Measurements from ENCODE around the gene TEX51.

The TEX51 gene

GRCh38 chr2:126876631-126877030 lies 22.1 kb upstream of the TEX51 start:
- no peaks in the 10 kb centered on the region for H3K9me3 ChIP-seq (ENCODE audit: control insufficient read depth, low read length)
- no peak overlapping the region for H3K4me3 ChIP-seq (ENCODE audit: insufficient read depth, low read depth, low read length, poor library complexity, severe bottlenecking)
- no peaks in the 10 kb centered on the region for H3K27me3 ChIP-seq (replicated peaks; ENCODE audit: control insufficient read depth, insufficient read depth, low read length, poor library complexity, severe bottlenecking)
- H3K36me3 ChIP-seq (ENCODE audit: control insufficient read depth, insufficient read depth, low read length): no peaks in the 10 kb centered on the region
- DNase-seq: no peak
- no peak overlapping the region for H3K27ac ChIP-seq (ENCODE audit: insufficient read depth, low read length, poor library complexity, severe bottlenecking)
- no peaks in the 10 kb centered on the region for H3K4me1 ChIP-seq (ENCODE audit: control insufficient read depth, insufficient read depth, low read length, poor library complexity, severe bottlenecking)

GRCh38 chr2:126877041-126877440 lies 21.6 kb upstream of the TEX51 start:
- no peak overlapping the region for H3K4me3 ChIP-seq (ENCODE audit: insufficient read depth, low read depth, low read length, poor library complexity, severe bottlenecking)
- no peaks in the 10 kb centered on the region for H3K36me3 ChIP-seq (ENCODE audit: control insufficient read depth, insufficient read depth, low read length)
- H3K4me1 ChIP-seq (ENCODE audit: control insufficient read depth, insufficient read depth, low read length, poor library complexity, severe bottlenecking): no peaks in the 10 kb centered on the region
- no peaks in the 10 kb centered on the region for H3K27me3 ChIP-seq (replicated peaks; ENCODE audit: control insufficient read depth, insufficient read depth, low read length, poor library complexity, severe bottlenecking)
- H3K27ac ChIP-seq (ENCODE audit: insufficient read depth, low read length, poor library complexity, severe bottlenecking): no peak overlapping the region
- H3K9me3 ChIP-seq (ENCODE audit: control insufficient read depth, low read length): no peaks in the 10 kb centered on the region
- DNase-seq: no peak

- H3K4me3 ChIP-seq (ENCODE audit: insufficient read depth, low read depth, low read length, poor library complexity, severe bottlenecking): no peak overlapping the region
- no peaks in the 10 kb centered on the region for H3K9me3 ChIP-seq (ENCODE audit: control insufficient read depth, low read length)
- H3K27ac ChIP-seq (ENCODE audit: insufficient read depth, low read length, poor library complexity, severe bottlenecking): no peak overlapping the region
- H3K36me3 ChIP-seq (ENCODE audit: control insufficient read depth, insufficient read depth, low read length): no peaks in the 10 kb centered on the region
- DNase-seq: no peak
- no peaks in the 10 kb centered on the region for H3K27me3 ChIP-seq (replicated peaks; ENCODE audit: control insufficient read depth, insufficient read depth, low read length, poor library complexity, severe bottlenecking)
- no peaks in the 10 kb centered on the region for H3K4me1 ChIP-seq (ENCODE audit: control insufficient read depth, insufficient read depth, low read length, poor library complexity, severe bottlenecking)
These were observed 20.7 kb upstream of the TEX51 start for GRCh38 chr2:126877861-126878565.

GRCh38 chr2:126878601-126879000 lies 20.1 kb upstream of the TEX51 start:
- H3K4me1 ChIP-seq (ENCODE audit: control insufficient read depth, insufficient read depth, low read length, poor library complexity, severe bottlenecking): no peaks in the 10 kb centered on the region
- no peak overlapping the region for H3K4me3 ChIP-seq (ENCODE audit: insufficient read depth, low read depth, low read length, poor library complexity, severe bottlenecking)
- H3K27ac ChIP-seq (ENCODE audit: insufficient read depth, low read length, poor library complexity, severe bottlenecking): no peak overlapping the region
- H3K9me3 ChIP-seq (ENCODE audit: control insufficient read depth, low read length): no peaks in the 10 kb centered on the region
- no peaks in the 10 kb centered on the region for H3K27me3 ChIP-seq (replicated peaks; ENCODE audit: control insufficient read depth, insufficient read depth, low read length, poor library complexity, severe bottlenecking)
- no peak for DNase-seq
- H3K36me3 ChIP-seq (ENCODE audit: control insufficient read depth, insufficient read depth, low read length): no peaks in the 10 kb centered on the region

GRCh38 chr2:126879348-126880298 lies 19.1 kb upstream of the TEX51 start:
- H3K9me3 ChIP-seq (ENCODE audit: control insufficient read depth, low read length): no peaks in the 10 kb centered on the region
- no peaks in the 10 kb centered on the region for H3K4me1 ChIP-seq (ENCODE audit: control insufficient read depth, insufficient read depth, low read length, poor library complexity, severe bottlenecking)
- no peak for DNase-seq
- no peak overlapping the region for H3K4me3 ChIP-seq (ENCODE audit: insufficient read depth, low read depth, low read length, poor library complexity, severe bottlenecking)
- no peaks in the 10 kb centered on the region for H3K36me3 ChIP-seq (ENCODE audit: control insufficient read depth, insufficient read depth, low read length)
- H3K27me3 ChIP-seq (replicated peaks; ENCODE audit: control insufficient read depth, insufficient read depth, low read length, poor library complexity, severe bottlenecking): no peaks in the 10 kb centered on the region
- no peak overlapping the region for H3K27ac ChIP-seq (ENCODE audit: insufficient read depth, low read length, poor library complexity, severe bottlenecking)

- no peak for DNase-seq
- Histone ChIP-seq H3K27ac (ENCODE audit: insufficient read depth, low read length, poor library complexity, severe bottlenecking) (no peak overlapping the region), H3K9me3 (ENCODE audit: control insufficient read depth, low read length) (no peaks in the 10 kb centered on the region), H3K4me1 (ENCODE audit: control insufficient read depth, insufficient read depth, low read length, poor library complexity, severe bottlenecking) (no peaks in the 10 kb centered on the region), H3K4me3 (ENCODE audit: insufficient read depth, low read depth, low read length, poor library complexity, severe bottlenecking) (no peak overlapping the region), H3K36me3 (ENCODE audit: control insufficient read depth, insufficient read depth, low read length) (no peaks in the 10 kb centered on the region), H3K27me3 (replicated peaks; ENCODE audit: control insufficient read depth, insufficient read depth, low read length, poor library complexity, severe bottlenecking) (no peaks in the 10 kb centered on the region)
These were observed 18.4 kb upstream of the TEX51 start for GRCh38 chr2:126880324-126880723.

GRCh38 chr2:126880817-126881216 lies 17.9 kb upstream of the TEX51 start:
- no peaks in the 10 kb centered on the region for H3K4me1 ChIP-seq (ENCODE audit: control insufficient read depth, insufficient read depth, low read length, poor library complexity, severe bottlenecking)
- H3K36me3 ChIP-seq (ENCODE audit: control insufficient read depth, insufficient read depth, low read length): no peaks in the 10 kb centered on the region
- H3K27me3 ChIP-seq (replicated peaks; ENCODE audit: control insufficient read depth, insufficient read depth, low read length, poor library complexity, severe bottlenecking): no peaks in the 10 kb centered on the region
- H3K4me3 ChIP-seq (ENCODE audit: insufficient read depth, low read depth, low read length, poor library complexity, severe bottlenecking): no peak overlapping the region
- no peaks in the 10 kb centered on the region for H3K9me3 ChIP-seq (ENCODE audit: control insufficient read depth, low read length)
- H3K27ac ChIP-seq (ENCODE audit: insufficient read depth, low read length, poor library complexity, severe bottlenecking): no peak overlapping the region
- no peak for DNase-seq

- no peak overlapping the region for H3K27ac ChIP-seq (ENCODE audit: insufficient read depth, low read length, poor library complexity, severe bottlenecking)
- no peak overlapping the region for H3K4me3 ChIP-seq (ENCODE audit: insufficient read depth, low read depth, low read length, poor library complexity, severe bottlenecking)
- H3K36me3 ChIP-seq (ENCODE audit: control insufficient read depth, insufficient read depth, low read length): no peaks in the 10 kb centered on the region
- no peaks in the 10 kb centered on the region for H3K9me3 ChIP-seq (ENCODE audit: control insufficient read depth, low read length)
- no peaks in the 10 kb centered on the region for H3K27me3 ChIP-seq (replicated peaks; ENCODE audit: control insufficient read depth, insufficient read depth, low read length, poor library complexity, severe bottlenecking)
- no peaks in the 10 kb centered on the region for H3K4me1 ChIP-seq (ENCODE audit: control insufficient read depth, insufficient read depth, low read length, poor library complexity, severe bottlenecking)
- no peak for DNase-seq
These were observed 17.1 kb upstream of the TEX51 start for GRCh38 chr2:126881591-126881990.

GRCh38 chr2:126882181-126882580 lies 16.5 kb upstream of the TEX51 start:
- no peak for DNase-seq
- H3K4me3 ChIP-seq (ENCODE audit: insufficient read depth, low read depth, low read length, poor library complexity, severe bottlenecking): no peak overlapping the region
- H3K36me3 ChIP-seq (ENCODE audit: control insufficient read depth, insufficient read depth, low read length): no peaks in the 10 kb centered on the region
- H3K27me3 ChIP-seq (replicated peaks; ENCODE audit: control insufficient read depth, insufficient read depth, low read length, poor library complexity, severe bottlenecking): no peaks in the 10 kb centered on the region
- no peaks in the 10 kb centered on the region for H3K4me1 ChIP-seq (ENCODE audit: control insufficient read depth, insufficient read depth, low read length, poor library complexity, severe bottlenecking)
- H3K27ac ChIP-seq (ENCODE audit: insufficient read depth, low read length, poor library complexity, severe bottlenecking): no peak overlapping the region
- no peaks in the 10 kb centered on the region for H3K9me3 ChIP-seq (ENCODE audit: control insufficient read depth, low read length)
